ENCODE results near the gene TMEM107.

- TF ChIP-seq POLR2A (IDR thresholded peaks at IDR 0.05) = no peak
- TF ChIP-seq POLR2AphosphoS5 (IDR thresholded peaks at IDR 0.05) = no peak
- TF ChIP-seq CTCF (IDR thresholded peaks at IDR 0.05) = no peak
Measured at GRCh38 chr17:8149419-8150193, 26.6 kb downstream of the TMEM107 start.
